H1 (cell line): ENCODE data around the gene MAN1A2. TPM values are rescaled to one million over a fixed set of nuclear protein-coding genes. Genes with fewer than 3 reads are reported as not detected.

ENCODE experiments used
- CTCF ChIA-PET: fragments of 300-600 bp; sonication (Branson Sonifier 250); formaldehyde crosslinking; loops from one replicate; lab custom pipeline; 2021; ENCODE audit not compliant: partially characterized antibody; lab: Charles Lee
- POLR2A ChIA-PET: fragments of 300-600 bp; sonication (Branson Sonifier 250); formaldehyde crosslinking; loops from one replicate; lab custom pipeline; 2021; ENCODE audit warnings: inconsistent platforms; ENCODE audit not compliant: partially characterized antibody; lab: Charles Lee
- DNase-seq, 2 experiments: peaks; one replicate each; pipeline versions ENCODE4 v3.0.0 to v3.0.0-alpha.2; 2010 to 2022; ENCODE audit warnings: low spot score in 2 of 2, low read depth in 1 of 2, mixed read lengths in 1 of 2
- FAIRE-seq: peaks from 2 replicates; lab custom pipeline; 2011; peaks lifted over from hg19 to GRCh38; lab: Jason Lieb, UNC
- H2AFZ ChIP-seq: 2 replicates; pipeline ENCODE4 v1.8.1; 2012; ENCODE audit warnings: low read length, inconsistent platforms
- H2AK5ac ChIP-seq: 2 replicates; pipeline ENCODE4 v1.6.1; 2013; ENCODE audit warnings: low read depth, low read length
- H2BK120ac ChIP-seq: replicated peaks from 2 replicates; pipeline ENCODE3; 2013; ENCODE audit warnings: low read depth, low read length, inconsistent platforms
- H2BK12ac ChIP-seq: 2 replicates; pipeline ENCODE4 v1.6.1; 2013; ENCODE audit warnings: low read depth, low read length
- H2BK15ac ChIP-seq: 2 replicates; pipeline ENCODE4 v1.6.1; 2013; ENCODE audit warnings: low read length
- H2BK20ac ChIP-seq: 2 replicates; pipeline ENCODE4 v1.6.1; 2013; ENCODE audit warnings: low read length
- H2BK5ac ChIP-seq: 2 replicates; pipeline ENCODE4 v1.6.1; 2013; ENCODE audit warnings: low read depth, low read length
- H3K14ac ChIP-seq: 2 replicates; pipeline ENCODE4 v1.6.1; 2013; ENCODE audit warnings: inconsistent platforms; ENCODE audit not compliant: insufficient read length
- H3K18ac ChIP-seq: 2 replicates; pipeline ENCODE4 v1.6.1; 2013; ENCODE audit warnings: low read length; ENCODE audit errors: extremely low read depth
- H3K23ac ChIP-seq: 2 replicates; pipeline ENCODE4 v1.6.1; 2013; ENCODE audit warnings: inconsistent platforms; ENCODE audit not compliant: insufficient read length
- H3K23me2 ChIP-seq: 2 replicates; pipeline ENCODE4 v1.6.1; 2013; ENCODE audit warnings: low read depth, low read length
- H3K27ac ChIP-seq: 2 replicates; pipeline ENCODE4 v1.6.1; 2011; ENCODE audit warnings: low read depth, low read length, inconsistent platforms
- H3K27me3 ChIP-seq, 4 experiments: replicated peaks in 1 of 4; 1 replicate in 1 of 4; 2 replicates in 3 of 4; pipeline versions ENCODE4 v1.6.1 to v1.8.1; 2011 to 2013; ENCODE audit warnings: low read length in 3 of 4, mild to moderate bottlenecking in 3 of 4, inconsistent platforms in 2 of 4, mixed read lengths in 2 of 4, moderate library complexity in 1 of 4; ENCODE audit not compliant: control insufficient read depth in 3 of 4, insufficient read depth in 3 of 4; ENCODE audit errors: extremely low read depth in 1 of 4
- H3K36me3 ChIP-seq, 4 experiments: 2 replicates each; pipeline versions ENCODE4 v1.6.1 to v1.8.1; 2011 to 2013; ENCODE audit warnings: mild to moderate bottlenecking in 4 of 4, low read length in 3 of 4, moderate library complexity in 2 of 4, control low read depth in 1 of 4, inconsistent platforms in 1 of 4; ENCODE audit not compliant: insufficient read depth in 4 of 4, control insufficient read depth in 2 of 4
- H3K4ac ChIP-seq: replicated peaks from 2 replicates; pipeline ENCODE3; 2013; ENCODE audit warnings: low read length, low read depth, mixed read lengths, inconsistent platforms; ENCODE audit not compliant: insufficient read length
- H3K4me1 ChIP-seq, 4 experiments: replicated peaks in 1 of 4; 1 replicate in 1 of 4; 2 replicates in 3 of 4; pipeline versions ENCODE4 v1.6.1 to v1.8.1; 2011 to 2013; ENCODE audit warnings: low read length in 3 of 4, inconsistent platforms in 2 of 4, mixed read lengths in 1 of 4; ENCODE audit not compliant: insufficient read depth in 4 of 4, control insufficient read depth in 3 of 4
- H3K4me2 ChIP-seq, 2 experiments: 2 replicates each; pipeline versions ENCODE4 v1.6.1 to v1.8.1; 2011 to 2013; ENCODE audit warnings: low read depth in 2 of 2, low read length in 2 of 2, control low read depth in 1 of 2, inconsistent platforms in 1 of 2, mild to moderate bottlenecking in 1 of 2; ENCODE audit not compliant: insufficient read depth in 1 of 2
- H3K4me3 ChIP-seq, 4 experiments: fragments of 200-600, 300-600 bp in 1 of 4; sonication (generic), shearing (Covaris generic), sonication (Bioruptor Twin) in 1 of 4; 2 replicates each; pipeline versions ENCODE4 v1.5.1 to v1.8.1; 2011 to 2016; ENCODE audit warnings: low read length in 4 of 4, low read depth in 3 of 4, control low read depth in 2 of 4, inconsistent platforms in 2 of 4, mild to moderate bottlenecking in 2 of 4, mixed read lengths in 1 of 4, moderate library complexity in 1 of 4; ENCODE audit not compliant: insufficient read depth in 2 of 4; ENCODE audit errors: extremely low read depth in 1 of 4
- H3K56ac ChIP-seq: replicated peaks from 2 replicates; pipeline ENCODE3; 2013; ENCODE audit warnings: low read depth, mild to moderate bottlenecking, mixed read lengths, low read length, inconsistent platforms; ENCODE audit not compliant: insufficient read length
- H3K79me1 ChIP-seq: 2 replicates; pipeline ENCODE4 v1.6.1; 2013; ENCODE audit warnings: low read depth, low read length, control low read depth
- H3K79me2 ChIP-seq, 2 experiments: 2 replicates each; pipeline versions ENCODE4 v1.6.1 to v1.8.1; 2012 to 2013; ENCODE audit warnings: low read length in 2 of 2, mild to moderate bottlenecking in 2 of 2, inconsistent platforms in 1 of 2; ENCODE audit not compliant: insufficient read depth in 2 of 2, control insufficient read depth in 1 of 2
- H3K9ac ChIP-seq, 4 experiments: replicated peaks in 1 of 4; 1 replicate in 1 of 4; 2 replicates in 3 of 4; pipeline versions ENCODE4 v1.6.1 to v1.8.1; 2011 to 2013; ENCODE audit warnings: low read depth in 3 of 4, low read length in 3 of 4, control low read depth in 2 of 4, mild to moderate bottlenecking in 2 of 4, moderate library complexity in 2 of 4, inconsistent platforms in 1 of 4; ENCODE audit errors: extremely low read depth in 1 of 4
- H3K9me3 ChIP-seq, 2 experiments: 2 replicates each; pipeline versions ENCODE4 v1.6.1 to v1.8.1; 2012 to 2013; ENCODE audit warnings: mild to moderate bottlenecking in 2 of 2, moderate library complexity in 2 of 2, control low read depth in 1 of 2, inconsistent platforms in 1 of 2, low read depth in 1 of 2, low read length in 1 of 2, mixed read lengths in 1 of 2; ENCODE audit not compliant: insufficient read depth in 2 of 2
- H4K20me1 ChIP-seq, 2 experiments: replicated peaks in 1 of 2; 2 replicates each; pipeline versions ENCODE3 to v1.8.1; 2011 to 2013; ENCODE audit warnings: inconsistent platforms in 2 of 2, low read length in 2 of 2, mild to moderate bottlenecking in 1 of 2; ENCODE audit not compliant: insufficient read depth in 2 of 2, control insufficient read depth in 1 of 2
- H4K5ac ChIP-seq: 2 replicates; pipeline ENCODE4 v1.6.1; 2013; ENCODE audit warnings: low read length, low read depth, mixed read lengths, inconsistent platforms; ENCODE audit not compliant: insufficient read length
- H4K8ac ChIP-seq: 2 replicates; pipeline ENCODE4 v1.8.0; 2013; ENCODE audit warnings: mild to moderate bottlenecking, moderate library complexity, low read length, inconsistent platforms; ENCODE audit not compliant: insufficient read depth; ENCODE audit errors: extremely low read depth
- H4K91ac ChIP-seq: replicated peaks from 2 replicates; pipeline ENCODE3; 2013; ENCODE audit warnings: low read length, mixed read lengths, inconsistent platforms; ENCODE audit not compliant: insufficient read length
- POLR2AphosphoS5 ChIP-seq: IDR thresholded peaks from 2 replicates; pipeline ENCODE4 v1.6.1; 2011; ENCODE audit warnings: low read depth, low read length
- RAD21 ChIP-seq, 2 experiments: IDR thresholded peaks in 1 of 2; conservative IDR thresholded peaks in 1 of 2; 2 replicates each; pipeline ENCODE4 v1.6.1; 2011; ENCODE audit warnings: low read depth in 2 of 2, low read length in 2 of 2, improper control_type of control experiment in 1 of 2, inconsistent platforms in 1 of 2, mild to moderate bottlenecking in 1 of 2, moderate library complexity in 1 of 2
- SIN3A ChIP-seq, 2 experiments: IDR thresholded peaks in 1 of 2; conservative IDR thresholded peaks in 1 of 2; 2 replicates each; pipeline ENCODE4 v1.6.1; 2011 to 2012; ENCODE audit warnings: low read length in 2 of 2, improper control_type of control experiment in 1 of 2, low read depth in 1 of 2, mild to moderate bottlenecking in 1 of 2
- YY1 ChIP-seq: IDR thresholded peaks from 2 replicates; pipeline ENCODE4 v1.6.1; 2011; ENCODE audit warnings: low read depth, mild to moderate bottlenecking, low read length
- WGBS, 2 experiments: shearing (Covaris generic) in 1 of 2; methylation state at CpG; one replicate each; pipeline versions ENCODE4 v1.1.6 to v1.1.7; 2013 to 2015; ENCODE audit warnings: low lambda C conversion rate in 2 of 2, mixed read lengths in 2 of 2, inconsistent platforms in 1 of 2, low coverage in 1 of 2, missing lambda C conversion rate in 1 of 2; ENCODE audit not compliant: insufficient replicate concordance in 2 of 2, insufficient coverage in 1 of 2, insufficient read length in 1 of 2; ENCODE audit errors: extremely low coverage in 1 of 2, missing lambda C conversion rate in 1 of 2; 5-methylcytosine and 5-hydroxymethylcytosine counted together
- polyA plus RNA-seq, 7 experiments: library from polyadenylated mRNA; depleted of rRNA in 3 of 7; stranded (reverse) in 5 of 7; unstranded in 2 of 7; fragments of >200 nt in 5 of 7; fragments of 200-250 nt in 2 of 7; gene quantifications; 1 replicate in 5 of 7; 2 replicates in 1 of 7; 4 replicates in 1 of 7; pipeline versions ENCODE4 v1.2.1 to v1.2.3, GENCODE V29; 2011 to 2013; ENCODE audit warnings: missing spikeins in 2 of 7, mixed read lengths in 2 of 7
- total RNA-seq: library from RNA; stranded (reverse); fragmentation: NEBNext Ultra II Directional; extraction: Animal tissue kit (Norgen Biotek cat#: 25700); gene quantifications from 2 replicates; pipeline ENCODE4 v1.2.1, GENCODE V29; 2021

The MAN1A2 gene
- total and polyA plus RNA-seq, 2 of the 8 experiments (the other 6 are each of a cell fraction or from before 2014, with no cell fraction given), result 5.5 to 18.8 TPM

DNA sequence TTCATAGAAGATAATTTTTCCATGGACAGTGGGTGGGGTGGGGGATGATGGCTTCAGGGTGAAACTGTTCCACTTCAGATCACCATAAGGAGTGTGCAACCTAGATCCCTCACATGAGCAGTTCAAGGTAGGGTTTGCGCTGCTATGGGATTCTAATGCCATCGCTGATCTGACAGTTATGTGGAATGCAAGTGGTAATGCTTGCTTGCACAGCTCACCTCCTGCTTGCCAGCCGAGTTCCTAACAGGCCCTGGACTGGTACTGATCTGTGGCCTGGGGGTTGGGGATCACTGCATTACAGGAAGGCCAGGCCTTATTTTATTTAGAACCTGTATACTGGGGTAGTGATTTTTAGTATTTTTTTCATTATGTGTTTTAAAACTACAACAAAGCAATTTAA is 22.0 kb downstream of the MAN1A2 start:
- FAIRE-seq, result no peak
- Histone ChIP-seq H2BK12ac (no peak overlapping the region), H3K9ac (no peak overlapping the region), H3K36me3 (no peaks in the 10 kb centered on the region), H2BK20ac (no peak overlapping the region), H3K23ac (no peak overlapping the region)
- CTCF ChIA-PET, result interaction anchor here (1.2 kb wide), 1 partner anchor 105 kb away, joined by 3 read pairs; no protein-coding TSS in a partner anchor
- POLR2A ChIA-PET, result no interaction called here
- no peak for TF ChIP-seq POLR2AphosphoS5
- TF ChIP-seq SIN3A (conservative IDR thresholded peaks at IDR 0.05 in 1 of 2, IDR thresholded peaks at IDR 0.05 in 1 of 2; ENCODE audit: low read depth in 1 of 2, low read length in 2 of 2), result no peak
- no peak for TF ChIP-seq RAD21 (IDR thresholded peaks at IDR 0.05 in 1 of 2, conservative IDR thresholded peaks at IDR 0.05 in 1 of 2; ENCODE audit: low read depth in 2 of 2, low read length in 2 of 2)
- no peak for TF ChIP-seq YY1
- TF ChIP-seq, all 59 proteins: peak for 0
- no peak overlapping the region for H2BK15ac ChIP-seq
- H3K14ac ChIP-seq, result no peak overlapping the region
- no peaks in the 10 kb centered on the region for H3K79me1 ChIP-seq
- no peaks in the 10 kb centered on the region for H3K27me3 ChIP-seq
- no peak overlapping the region for H3K4me2 ChIP-seq
- no peak for DNase-seq
- no peak overlapping the region for H3K27ac ChIP-seq
- H2BK5ac ChIP-seq, result no peak overlapping the region; the same call in 1 of the 2 replicates
- H3K4ac ChIP-seq, result no peak overlapping the region
- H3K9me3 ChIP-seq, result no peaks in the 10 kb centered on the region
- WGBS, 2 experiments, result 93% methylated on average over 3 of the region's 3 CpGs; no CpG with 5 or more reads in 1 of the 2 experiments
- peaks cover 0 to 46% of the 10 kb centered on the region in 2 experiments; a peak in 3 of 4 replicates for H3K79me2 ChIP-seq
- no peak overlapping the region for H3K56ac ChIP-seq
- H2AK5ac ChIP-seq, result no peak overlapping the region
- peaks cover 0 to 6% (median 0%) of the 10 kb centered on the region in 4 experiments; a peak in 1 of 7 replicates for H3K4me1 ChIP-seq
- H4K20me1 ChIP-seq, result peaks cover 0 to 3% of the 10 kb centered on the region in 2 experiments
- no peak overlapping the region for H4K8ac ChIP-seq
- no peak overlapping the region for H3K18ac ChIP-seq
- H4K5ac ChIP-seq, result no peak overlapping the region
- no peak overlapping the region for H4K91ac ChIP-seq
- no peak overlapping the region for H2AFZ ChIP-seq
- H3K23me2 ChIP-seq, result no peaks in the 10 kb centered on the region
- no peak overlapping the region for H3K4me3 ChIP-seq
- H2BK120ac ChIP-seq, result no peak overlapping the region
